HepG2 (cell line): ENCODE results near the gene NOS1. TPM values are rescaled to one million over a fixed set of nuclear protein-coding genes. Genes with fewer than 3 reads are reported as not detected.

ENCODE experiments used
- ATAC-seq: fragments of 200-7000 bp; cut with Tn5 transposase; 3 replicates; pipeline ENCODE4 v1.9.1; 2020; ENCODE audit warnings: mild to moderate bottlenecking, moderate library complexity
- BruUV-seq: library from RNA; stranded (reverse); fragments of 400-500 nt; replicated peaks from 2 replicates; lab custom pipeline; 2021; lab: Mats Ljungman, UMichigan
- CTCF ChIA-PET: fragments of 300-600 bp; formaldehyde crosslinking; extraction: SDS; loops from one replicate; lab custom pipeline; 2021; ENCODE audit warnings: low total read pairs, inconsistent platforms, low intra/inter-chr PET ratio; lab: Yijun Ruan, JAX
- POLR2A ChIA-PET: fragments of 350-600 bp; sonication (Branson Sonifier 250); formaldehyde crosslinking; loops from one replicate; lab custom pipeline; 2020; ENCODE audit warnings: antibody characterized with exemption, inconsistent platforms; lab: Yijun Ruan, JAX
- DNase-seq: peaks from one replicate; pipeline ENCODE4 v3.0.0-alpha.2; 2015; ENCODE audit warnings: low spot score
- FAIRE-seq: peaks from 3 replicates; lab custom pipeline; 2011; peaks lifted over from hg19 to GRCh38; lab: Jason Lieb, UNC
- H2AFZ ChIP-seq: one replicate; pipeline ENCODE4 v1.6.1; 2011; ENCODE audit warnings: low read length, inconsistent platforms
- H3K27ac ChIP-seq: fragments of 300-600 bp; 3 replicates; pipeline ENCODE4 v1.8.0; 2011; ENCODE audit warnings: mixed run types, mild to moderate bottlenecking, mixed read lengths, low read length, inconsistent platforms; ENCODE audit not compliant: insufficient read depth; ENCODE audit errors: extremely low read length
- H3K27me3 ChIP-seq, 2 experiments: fragments of 200-600 bp in 1 of 2; 2 replicates in 1 of 2; 3 replicates in 1 of 2; pipeline versions ENCODE4 v1.6.0 to v1.8.0; 2011; ENCODE audit warnings: low read length in 2 of 2, mild to moderate bottlenecking in 2 of 2, moderate library complexity in 2 of 2, inconsistent platforms in 1 of 2; ENCODE audit not compliant: insufficient read depth in 2 of 2, control insufficient read depth in 1 of 2
- H3K36me3 ChIP-seq, 2 experiments: fragments of 200-600 bp in 1 of 2; replicated peaks in 1 of 2; 2 replicates in 1 of 2; 3 replicates in 1 of 2; pipeline versions ENCODE4 v1.5.1 to v1.8.0; 2011; ENCODE audit warnings: low read length in 2 of 2, inconsistent platforms in 1 of 2; ENCODE audit not compliant: insufficient read depth in 2 of 2, control insufficient read depth in 1 of 2
- H3K4me1 ChIP-seq: 2 replicates; pipeline ENCODE4 v1.5.1; 2012; ENCODE audit warnings: low read length, inconsistent platforms; ENCODE audit not compliant: insufficient read depth
- H3K4me2 ChIP-seq: 2 replicates; pipeline ENCODE4 v1.6.0; 2011; ENCODE audit warnings: low read depth, low read length, inconsistent platforms
- H3K4me3 ChIP-seq, 3 experiments: fragments of 200-600 bp in 1 of 3; sonication (generic), shearing (Covaris generic) in 1 of 3; replicated peaks in 1 of 3; 2 replicates each; pipeline ENCODE4 v1.5.1; 2011 to 2016; ENCODE audit warnings: low read length in 3 of 3, inconsistent platforms in 2 of 3, low read depth in 2 of 3, mild to moderate bottlenecking in 2 of 3, control low read depth in 1 of 3, mixed read lengths in 1 of 3; ENCODE audit not compliant: insufficient read depth in 1 of 3
- H3K79me2 ChIP-seq: one replicate; pipeline ENCODE4 v1.6.1; 2011; ENCODE audit warnings: low read length, inconsistent platforms; ENCODE audit not compliant: insufficient read depth
- H3K9ac ChIP-seq: 2 replicates; pipeline ENCODE4 v1.6.0; 2011; ENCODE audit warnings: mild to moderate bottlenecking, low read depth, low read length, inconsistent platforms; ENCODE audit not compliant: insufficient read depth
- H3K9me3 ChIP-seq: 2 replicates; pipeline ENCODE4 v1.5.1; 2012; ENCODE audit warnings: mild to moderate bottlenecking, low read length
- H4K20me1 ChIP-seq: 2 replicates; pipeline ENCODE4 v1.6.0; 2011; ENCODE audit warnings: inconsistent platforms, mild to moderate bottlenecking, low read length, moderate library complexity; ENCODE audit not compliant: insufficient read depth
- DMAP1 ChIP-seq: IDR thresholded peaks from 2 replicates; pipeline ENCODE4 v1.6.1; 2016
- GATA4 ChIP-seq: sonication (generic); IDR thresholded peaks from 2 replicates; pipeline ENCODE4 v1.6.1; 2016; ENCODE audit warnings: antibody characterized with exemption, low read depth, borderline replicate concordance
- HNF4A ChIP-seq: sonication (generic); formaldehyde crosslinking; IDR thresholded peaks from 2 replicates; pipeline ENCODE4 v1.4.0; 2020; ENCODE audit warnings: missing genetic modification reagents
- ZNF383 ChIP-seq: sonication (generic); formaldehyde crosslinking; IDR thresholded peaks from 2 replicates; pipeline ENCODE4 v1.4.0; 2020; ENCODE audit warnings: missing genetic modification reagents, mild to moderate bottlenecking, borderline replicate concordance
- WGBS: methylation state at CpG from one replicate; pipeline ENCODE4 v1.1.6; 2017; ENCODE audit warnings: low lambda C conversion rate; 5-methylcytosine and 5-hydroxymethylcytosine counted together
- in situ Hi-C: cut with HindIII; loops from 2 replicates; pipeline ENCODE4 v1.10.0; 2017; ENCODE audit warnings: low pct_unique_long_range_greater_than_20kb; ENCODE audit not compliant: extremely low pct_ligation_motif_present
- intact Hi-C: fragments of 100-400 bp; cut with micrococcal nuclease; formaldehyde crosslinking; loops from one replicate; pipeline ENCODE4 v1.10.0; 2022; ENCODE audit not compliant: unreplicated experiment
- polyA plus RNA-seq, 8 experiments: library from polyadenylated mRNA; depleted of rRNA in 3 of 8; stranded (reverse) in 7 of 8; unstranded in 1 of 8; fragments of >200 nt; fragmentation: Illumina TruSeq in 4 of 8; extraction: Trizol in 4 of 8; gene quantifications; 2 replicates each; pipeline versions ENCODE4 v1.2.1 to v1.2.3, GENCODE V29; 2011 to 2016; ENCODE audit warnings: low read depth in 4 of 8, missing spikeins in 1 of 8, mixed read lengths in 1 of 8; ENCODE audit not compliant: insufficient read depth in 1 of 8
- total RNA-seq, 5 experiments: library from RNA; depleted of rRNA; stranded (reverse); fragments of >200 nt; fragmentation: Illumina TruSeq; extraction: Trizol; gene quantifications; 2 replicates each; pipeline ENCODE4 v1.2.3, GENCODE V29; 2016; ENCODE audit warnings: low read depth in 1 of 5
- TF ChIP-seq, protein P1 (sequence below): sonication (generic); formaldehyde crosslinking; IDR thresholded peaks from 2 replicates; pipeline ENCODE4 v1.8.1; 2023; ENCODE audit warnings: mild to moderate bottlenecking, missing genetic modification reagents
- TF ChIP-seq, protein P2 (sequence below): sonication (generic); formaldehyde crosslinking; IDR thresholded peaks from 2 replicates; pipeline ENCODE4 v1.4.0; 2020; ENCODE audit warnings: mild to moderate bottlenecking, missing genetic modification reagents
- TF ChIP-seq, protein P3 (sequence below): sonication (generic); formaldehyde crosslinking; IDR thresholded peaks from 2 replicates; pipeline ENCODE4 v1.5.1; 2020; ENCODE audit warnings: mild to moderate bottlenecking, missing genetic modification reagents, moderate library complexity
- TF ChIP-seq, protein P4 (sequence below): IDR thresholded peaks from 2 replicates; pipeline ENCODE4 v1.4.0; 2020; ENCODE audit warnings: mild to moderate bottlenecking, missing genetic modification reagents

Gene NOS1
- total and polyA plus RNA-seq, 2 of the 13 experiments (the other 11 are each of a cell fraction or from before 2014, with no cell fraction given) = not detected

DNA sequence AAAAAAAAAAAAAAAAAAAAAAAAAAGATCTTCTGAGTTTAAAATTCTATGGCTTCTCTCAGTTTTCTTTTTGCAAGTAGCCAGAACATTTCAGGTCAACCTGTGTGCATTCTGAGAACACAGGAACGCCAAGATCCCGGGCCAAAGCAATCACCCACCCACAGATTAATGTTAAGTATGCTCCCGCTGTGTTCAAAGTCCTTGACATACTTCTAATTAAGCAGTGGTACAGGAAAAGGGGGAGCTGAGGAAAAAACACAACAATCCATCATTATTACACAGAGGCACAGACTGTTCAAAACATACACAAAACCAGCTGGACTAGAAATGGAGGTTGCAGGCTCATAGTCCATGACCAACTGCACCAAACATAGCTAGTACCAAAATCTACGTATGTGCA is 174.0 kb downstream of the NOS1 start:
- Histone ChIP-seq H3K27me3 (no peaks in the 10 kb centered on the region; a peak in 1 of 5 replicates), H3K27ac (peak overlapping the region; percentile 24), H4K20me1 (peaks cover 7% of the 10 kb centered on the region), H3K9me3 (no peaks in the 10 kb centered on the region), H3K4me3 (no peak overlapping the region), H3K4me2 (peak overlapping the region; percentile 46), H3K79me2 (peaks cover 22% of the 10 kb centered on the region), H2AFZ (no peak overlapping the region), H3K36me3 (peaks cover 0 to 18% of the 10 kb centered on the region in 2 experiments), H3K4me1 (peaks cover 49% of the 10 kb centered on the region), H3K9ac (no peak overlapping the region)
- ChIA-PET CTCF (no interaction called here), POLR2A (no interaction called here)
- 82% methylated on average over 4 of the region's 4 CpGs for WGBS
- FAIRE-seq (peak; percentile 44), DNase-seq (peak; percentile 24)
- intact Hi-C loops = no loop called here
- in situ Hi-C loops = no loop called here
- BruUV-seq = no TSS peak
- TF ChIP-seq HNF4A (CRISPR knock-in tag) (peak; percentile 47; the same call in 1 of the 2 replicates), GATA4 (no peak)
- TF ChIP-seq, all 625 proteins: peak for 1
- no peak; the same call in 2 of the 3 replicates for ATAC-seq

DNA sequence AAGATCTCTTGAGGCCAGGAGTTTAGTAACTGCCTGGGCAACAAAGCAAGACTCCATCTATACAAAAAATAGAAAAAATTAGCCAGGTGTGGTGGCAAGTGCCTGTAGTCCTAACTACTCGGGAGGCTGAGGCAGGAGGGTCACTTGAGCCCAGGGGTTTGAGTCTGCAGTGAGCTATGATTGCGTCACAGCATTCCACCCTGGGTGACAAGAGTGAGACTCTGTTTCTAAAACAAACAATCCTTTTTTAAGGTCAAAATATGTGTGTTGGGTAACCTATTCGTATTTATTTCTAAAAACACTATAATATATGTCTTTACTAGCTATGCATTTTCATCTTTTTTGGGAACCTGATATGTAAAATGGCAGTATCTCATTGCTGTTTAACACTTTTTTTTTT is 178.6 kb downstream of the NOS1 start:
- in situ Hi-C loops (no loop called here), intact Hi-C loops (no loop called here)
- Histone ChIP-seq H3K4me1 (peaks cover 28% of the 10 kb centered on the region), H3K9ac (no peak overlapping the region), H3K4me3 (no peak overlapping the region), H3K27ac (no peak overlapping the region), H4K20me1 (no peaks in the 10 kb centered on the region), H2AFZ (no peak overlapping the region), H3K9me3 (no peaks in the 10 kb centered on the region; the same call in 1 of the 2 replicates), H3K79me2 (peaks cover 4% of the 10 kb centered on the region), H3K36me3 (peaks cover 3 to 47% of the 10 kb centered on the region in 2 experiments), H3K27me3 (no peaks in the 10 kb centered on the region), H3K4me2 (no peak overlapping the region)
- peak; percentile 33 for DNase-seq
- CTCF ChIA-PET = no interaction called here
- POLR2A ChIA-PET = no interaction called here
- no TSS peak for BruUV-seq
- 73% methylated on average over 3 of the region's 3 CpGs for WGBS
- ATAC-seq = no peak
- no peak for FAIRE-seq
- no peak for TF ChIP-seq ZNF383 (CRISPR knock-in tag)
- TF ChIP-seq, protein P1, sequence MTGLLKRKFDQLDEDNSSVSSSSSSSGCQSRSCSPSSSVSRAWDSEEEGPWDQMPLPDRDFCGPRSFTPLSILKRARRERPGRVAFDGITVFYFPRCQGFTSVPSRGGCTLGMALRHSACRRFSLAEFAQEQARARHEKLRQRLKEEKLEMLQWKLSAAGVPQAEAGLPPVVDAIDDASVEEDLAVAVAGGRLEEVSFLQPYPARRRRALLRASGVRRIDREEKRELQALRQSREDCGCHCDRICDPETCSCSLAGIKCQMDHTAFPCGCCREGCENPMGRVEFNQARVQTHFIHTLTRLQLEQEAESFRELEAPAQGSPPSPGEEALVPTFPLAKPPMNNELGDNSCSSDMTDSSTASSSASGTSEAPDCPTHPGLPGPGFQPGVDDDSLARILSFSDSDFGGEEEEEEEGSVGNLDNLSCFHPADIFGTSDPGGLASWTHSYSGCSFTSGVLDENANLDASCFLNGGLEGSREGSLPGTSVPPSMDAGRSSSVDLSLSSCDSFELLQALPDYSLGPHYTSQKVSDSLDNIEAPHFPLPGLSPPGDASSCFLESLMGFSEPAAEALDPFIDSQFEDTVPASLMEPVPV (CRISPR knock-in tag) = no peak
- TF ChIP-seq, protein P2, sequence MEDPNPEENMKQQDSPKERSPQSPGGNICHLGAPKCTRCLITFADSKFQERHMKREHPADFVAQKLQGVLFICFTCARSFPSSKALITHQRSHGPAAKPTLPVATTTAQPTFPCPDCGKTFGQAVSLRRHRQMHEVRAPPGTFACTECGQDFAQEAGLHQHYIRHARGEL (CRISPR knock-in tag) = no peak
- TF ChIP-seq, protein P3, sequence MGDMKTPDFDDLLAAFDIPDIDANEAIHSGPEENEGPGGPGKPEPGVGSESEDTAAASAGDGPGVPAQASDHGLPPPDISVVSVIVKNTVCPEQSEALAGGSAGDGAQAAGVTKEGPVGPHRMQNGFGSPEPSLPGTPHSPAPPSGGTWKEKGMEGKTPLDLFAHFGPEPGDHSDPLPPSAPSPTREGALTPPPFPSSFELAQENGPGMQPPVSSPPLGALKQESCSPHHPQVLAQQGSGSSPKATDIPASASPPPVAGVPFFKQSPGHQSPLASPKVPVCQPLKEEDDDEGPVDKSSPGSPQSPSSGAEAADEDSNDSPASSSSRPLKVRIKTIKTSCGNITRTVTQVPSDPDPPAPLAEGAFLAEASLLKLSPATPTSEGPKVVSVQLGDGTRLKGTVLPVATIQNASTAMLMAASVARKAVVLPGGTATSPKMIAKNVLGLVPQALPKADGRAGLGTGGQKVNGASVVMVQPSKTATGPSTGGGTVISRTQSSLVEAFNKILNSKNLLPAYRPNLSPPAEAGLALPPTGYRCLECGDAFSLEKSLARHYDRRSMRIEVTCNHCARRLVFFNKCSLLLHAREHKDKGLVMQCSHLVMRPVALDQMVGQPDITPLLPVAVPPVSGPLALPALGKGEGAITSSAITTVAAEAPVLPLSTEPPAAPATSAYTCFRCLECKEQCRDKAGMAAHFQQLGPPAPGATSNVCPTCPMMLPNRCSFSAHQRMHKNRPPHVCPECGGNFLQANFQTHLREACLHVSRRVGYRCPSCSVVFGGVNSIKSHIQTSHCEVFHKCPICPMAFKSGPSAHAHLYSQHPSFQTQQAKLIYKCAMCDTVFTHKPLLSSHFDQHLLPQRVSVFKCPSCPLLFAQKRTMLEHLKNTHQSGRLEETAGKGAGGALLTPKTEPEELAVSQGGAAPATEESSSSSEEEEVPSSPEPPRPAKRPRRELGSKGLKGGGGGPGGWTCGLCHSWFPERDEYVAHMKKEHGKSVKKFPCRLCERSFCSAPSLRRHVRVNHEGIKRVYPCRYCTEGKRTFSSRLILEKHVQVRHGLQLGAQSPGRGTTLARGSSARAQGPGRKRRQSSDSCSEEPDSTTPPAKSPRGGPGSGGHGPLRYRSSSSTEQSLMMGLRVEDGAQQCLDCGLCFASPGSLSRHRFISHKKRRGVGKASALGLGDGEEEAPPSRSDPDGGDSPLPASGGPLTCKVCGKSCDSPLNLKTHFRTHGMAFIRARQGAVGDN = no peak
- TF ChIP-seq, protein P4, sequence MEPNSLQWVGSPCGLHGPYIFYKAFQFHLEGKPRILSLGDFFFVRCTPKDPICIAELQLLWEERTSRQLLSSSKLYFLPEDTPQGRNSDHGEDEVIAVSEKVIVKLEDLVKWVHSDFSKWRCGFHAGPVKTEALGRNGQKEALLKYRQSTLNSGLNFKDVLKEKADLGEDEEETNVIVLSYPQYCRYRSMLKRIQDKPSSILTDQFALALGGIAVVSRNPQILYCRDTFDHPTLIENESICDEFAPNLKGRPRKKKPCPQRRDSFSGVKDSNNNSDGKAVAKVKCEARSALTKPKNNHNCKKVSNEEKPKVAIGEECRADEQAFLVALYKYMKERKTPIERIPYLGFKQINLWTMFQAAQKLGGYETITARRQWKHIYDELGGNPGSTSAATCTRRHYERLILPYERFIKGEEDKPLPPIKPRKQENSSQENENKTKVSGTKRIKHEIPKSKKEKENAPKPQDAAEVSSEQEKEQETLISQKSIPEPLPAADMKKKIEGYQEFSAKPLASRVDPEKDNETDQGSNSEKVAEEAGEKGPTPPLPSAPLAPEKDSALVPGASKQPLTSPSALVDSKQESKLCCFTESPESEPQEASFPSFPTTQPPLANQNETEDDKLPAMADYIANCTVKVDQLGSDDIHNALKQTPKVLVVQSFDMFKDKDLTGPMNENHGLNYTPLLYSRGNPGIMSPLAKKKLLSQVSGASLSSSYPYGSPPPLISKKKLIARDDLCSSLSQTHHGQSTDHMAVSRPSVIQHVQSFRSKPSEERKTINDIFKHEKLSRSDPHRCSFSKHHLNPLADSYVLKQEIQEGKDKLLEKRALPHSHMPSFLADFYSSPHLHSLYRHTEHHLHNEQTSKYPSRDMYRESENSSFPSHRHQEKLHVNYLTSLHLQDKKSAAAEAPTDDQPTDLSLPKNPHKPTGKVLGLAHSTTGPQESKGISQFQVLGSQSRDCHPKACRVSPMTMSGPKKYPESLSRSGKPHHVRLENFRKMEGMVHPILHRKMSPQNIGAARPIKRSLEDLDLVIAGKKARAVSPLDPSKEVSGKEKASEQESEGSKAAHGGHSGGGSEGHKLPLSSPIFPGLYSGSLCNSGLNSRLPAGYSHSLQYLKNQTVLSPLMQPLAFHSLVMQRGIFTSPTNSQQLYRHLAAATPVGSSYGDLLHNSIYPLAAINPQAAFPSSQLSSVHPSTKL (CRISPR knock-in tag) = 0 out of 2 replicates have a peak, but pooled peaks have one; percentile 19
- no peak for TF ChIP-seq DMAP1 (CRISPR knock-in tag)
